ENCODE results near the gene TGFB1. TPM values are rescaled to one million over a fixed set of nuclear protein-coding genes. Genes with fewer than 3 reads are reported as not detected.
A peak's percentile ranks its signal among the peaks of the same experiment; 100 is the strongest.

Gene TGFB1
- total and polyA plus RNA-seq, 2 of the 13 experiments (the other 11 are each of a cell fraction or from before 2014, with no cell fraction given): 4.1 to 5.4 TPM

DNA sequence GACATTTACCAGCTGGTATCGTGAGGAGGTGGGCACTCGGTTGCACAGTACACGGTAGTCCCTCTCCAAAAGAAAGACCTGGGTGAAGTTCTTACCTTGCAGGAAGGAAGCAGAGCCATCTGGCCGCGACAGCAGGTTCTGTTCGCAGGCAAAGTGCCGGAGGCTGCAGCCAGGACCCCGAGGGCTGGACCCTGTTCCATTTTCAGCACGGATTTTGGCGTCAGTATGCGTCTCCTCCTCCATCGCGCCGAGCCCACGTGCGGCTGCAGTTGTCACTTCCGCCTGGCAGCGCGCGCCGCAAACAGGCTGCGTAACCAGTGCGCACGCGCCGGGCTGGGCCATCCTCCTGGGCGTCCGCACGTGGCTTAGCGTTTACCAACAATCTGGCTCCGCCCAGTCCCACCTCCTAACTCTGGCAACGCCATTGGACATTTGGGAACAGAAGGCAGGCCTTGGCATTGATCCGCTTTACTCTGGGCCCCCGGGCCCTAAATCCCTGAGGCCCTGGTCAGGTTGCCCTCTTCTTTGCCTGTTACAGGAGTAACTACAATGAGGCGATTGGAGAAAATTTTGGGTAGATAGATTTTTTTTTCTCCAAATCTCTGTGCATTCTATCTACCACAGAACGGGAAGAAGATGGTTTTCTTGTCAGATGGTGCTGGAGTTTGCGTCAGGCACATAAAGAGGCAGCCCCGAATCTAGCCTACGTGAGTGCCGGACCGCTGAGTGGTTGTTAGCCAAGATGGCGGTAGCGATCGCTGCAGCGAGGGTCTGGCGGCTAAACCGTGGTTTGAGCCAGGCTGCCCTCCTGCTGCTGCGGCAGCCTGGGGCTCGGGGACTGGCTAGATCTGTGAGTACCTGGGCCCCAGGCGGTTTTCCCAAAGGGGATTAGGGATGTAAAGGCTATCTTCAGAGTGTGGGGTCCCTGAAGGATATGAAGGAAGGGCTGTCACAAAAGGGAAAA lies 43.6 kb upstream of the TGFB1 start, which contains the start of the genes BCKDHA and EXOSC5 (continued):
- TF ChIP-seq, protein P1, sequence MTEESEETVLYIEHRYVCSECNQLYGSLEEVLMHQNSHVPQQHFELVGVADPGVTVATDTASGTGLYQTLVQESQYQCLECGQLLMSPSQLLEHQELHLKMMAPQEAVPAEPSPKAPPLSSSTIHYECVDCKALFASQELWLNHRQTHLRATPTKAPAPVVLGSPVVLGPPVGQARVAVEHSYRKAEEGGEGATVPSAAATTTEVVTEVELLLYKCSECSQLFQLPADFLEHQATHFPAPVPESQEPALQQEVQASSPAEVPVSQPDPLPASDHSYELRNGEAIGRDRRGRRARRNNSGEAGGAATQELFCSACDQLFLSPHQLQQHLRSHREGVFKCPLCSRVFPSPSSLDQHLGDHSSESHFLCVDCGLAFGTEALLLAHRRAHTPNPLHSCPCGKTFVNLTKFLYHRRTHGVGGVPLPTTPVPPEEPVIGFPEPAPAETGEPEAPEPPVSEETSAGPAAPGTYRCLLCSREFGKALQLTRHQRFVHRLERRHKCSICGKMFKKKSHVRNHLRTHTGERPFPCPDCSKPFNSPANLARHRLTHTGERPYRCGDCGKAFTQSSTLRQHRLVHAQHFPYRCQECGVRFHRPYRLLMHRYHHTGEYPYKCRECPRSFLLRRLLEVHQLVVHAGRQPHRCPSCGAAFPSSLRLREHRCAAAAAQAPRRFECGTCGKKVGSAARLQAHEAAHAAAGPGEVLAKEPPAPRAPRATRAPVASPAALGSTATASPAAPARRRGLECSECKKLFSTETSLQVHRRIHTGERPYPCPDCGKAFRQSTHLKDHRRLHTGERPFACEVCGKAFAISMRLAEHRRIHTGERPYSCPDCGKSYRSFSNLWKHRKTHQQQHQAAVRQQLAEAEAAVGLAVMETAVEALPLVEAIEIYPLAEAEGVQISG (CRISPR knock-in tag; IDR thresholded peaks at IDR 0.05): peak; percentile 84
- no peak for TF ChIP-seq NR3C1 (CRISPR knock-in tag; IDR thresholded peaks at IDR 0.05)
- TF ChIP-seq ZBTB1 (CRISPR knock-in tag; IDR thresholded peaks at IDR 0.05; ENCODE audit: borderline replicate concordance): 0 out of 2 replicates have a peak, but pooled peaks have one; percentile 78
- peak; percentile 63; the same call in 1 of the 2 replicates for TF ChIP-seq RFXAP (CRISPR knock-in tag; IDR thresholded peaks at IDR 0.05; ENCODE audit: borderline replicate concordance)
- TF ChIP-seq, protein P2, sequence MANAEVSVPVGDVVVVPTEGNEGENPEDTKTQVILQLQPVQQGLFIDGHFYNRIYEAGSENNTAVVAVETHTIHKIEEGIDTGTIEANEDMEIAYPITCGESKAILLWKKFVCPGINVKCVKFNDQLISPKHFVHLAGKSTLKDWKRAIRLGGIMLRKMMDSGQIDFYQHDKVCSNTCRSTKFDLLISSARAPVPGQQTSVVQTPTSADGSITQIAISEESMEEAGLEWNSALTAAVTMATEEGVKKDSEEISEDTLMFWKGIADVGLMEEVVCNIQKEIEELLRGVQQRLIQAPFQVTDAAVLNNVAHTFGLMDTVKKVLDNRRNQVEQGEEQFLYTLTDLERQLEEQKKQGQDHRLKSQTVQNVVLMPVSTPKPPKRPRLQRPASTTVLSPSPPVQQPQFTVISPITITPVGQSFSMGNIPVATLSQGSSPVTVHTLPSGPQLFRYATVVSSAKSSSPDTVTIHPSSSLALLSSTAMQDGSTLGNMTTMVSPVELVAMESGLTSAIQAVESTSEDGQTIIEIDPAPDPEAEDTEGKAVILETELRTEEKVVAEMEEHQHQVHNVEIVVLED (CRISPR knock-in tag; IDR thresholded peaks at IDR 0.05; ENCODE audit: borderline replicate concordance): peak; percentile 92
- TF ChIP-seq HIVEP1 (CRISPR knock-in tag; IDR thresholded peaks at IDR 0.05): no peak; the same call in 1 of the 2 replicates
- TF ChIP-seq, protein P3, sequence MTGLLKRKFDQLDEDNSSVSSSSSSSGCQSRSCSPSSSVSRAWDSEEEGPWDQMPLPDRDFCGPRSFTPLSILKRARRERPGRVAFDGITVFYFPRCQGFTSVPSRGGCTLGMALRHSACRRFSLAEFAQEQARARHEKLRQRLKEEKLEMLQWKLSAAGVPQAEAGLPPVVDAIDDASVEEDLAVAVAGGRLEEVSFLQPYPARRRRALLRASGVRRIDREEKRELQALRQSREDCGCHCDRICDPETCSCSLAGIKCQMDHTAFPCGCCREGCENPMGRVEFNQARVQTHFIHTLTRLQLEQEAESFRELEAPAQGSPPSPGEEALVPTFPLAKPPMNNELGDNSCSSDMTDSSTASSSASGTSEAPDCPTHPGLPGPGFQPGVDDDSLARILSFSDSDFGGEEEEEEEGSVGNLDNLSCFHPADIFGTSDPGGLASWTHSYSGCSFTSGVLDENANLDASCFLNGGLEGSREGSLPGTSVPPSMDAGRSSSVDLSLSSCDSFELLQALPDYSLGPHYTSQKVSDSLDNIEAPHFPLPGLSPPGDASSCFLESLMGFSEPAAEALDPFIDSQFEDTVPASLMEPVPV (CRISPR knock-in tag; IDR thresholded peaks at IDR 0.05): no peak
- TF ChIP-seq, protein P4, sequence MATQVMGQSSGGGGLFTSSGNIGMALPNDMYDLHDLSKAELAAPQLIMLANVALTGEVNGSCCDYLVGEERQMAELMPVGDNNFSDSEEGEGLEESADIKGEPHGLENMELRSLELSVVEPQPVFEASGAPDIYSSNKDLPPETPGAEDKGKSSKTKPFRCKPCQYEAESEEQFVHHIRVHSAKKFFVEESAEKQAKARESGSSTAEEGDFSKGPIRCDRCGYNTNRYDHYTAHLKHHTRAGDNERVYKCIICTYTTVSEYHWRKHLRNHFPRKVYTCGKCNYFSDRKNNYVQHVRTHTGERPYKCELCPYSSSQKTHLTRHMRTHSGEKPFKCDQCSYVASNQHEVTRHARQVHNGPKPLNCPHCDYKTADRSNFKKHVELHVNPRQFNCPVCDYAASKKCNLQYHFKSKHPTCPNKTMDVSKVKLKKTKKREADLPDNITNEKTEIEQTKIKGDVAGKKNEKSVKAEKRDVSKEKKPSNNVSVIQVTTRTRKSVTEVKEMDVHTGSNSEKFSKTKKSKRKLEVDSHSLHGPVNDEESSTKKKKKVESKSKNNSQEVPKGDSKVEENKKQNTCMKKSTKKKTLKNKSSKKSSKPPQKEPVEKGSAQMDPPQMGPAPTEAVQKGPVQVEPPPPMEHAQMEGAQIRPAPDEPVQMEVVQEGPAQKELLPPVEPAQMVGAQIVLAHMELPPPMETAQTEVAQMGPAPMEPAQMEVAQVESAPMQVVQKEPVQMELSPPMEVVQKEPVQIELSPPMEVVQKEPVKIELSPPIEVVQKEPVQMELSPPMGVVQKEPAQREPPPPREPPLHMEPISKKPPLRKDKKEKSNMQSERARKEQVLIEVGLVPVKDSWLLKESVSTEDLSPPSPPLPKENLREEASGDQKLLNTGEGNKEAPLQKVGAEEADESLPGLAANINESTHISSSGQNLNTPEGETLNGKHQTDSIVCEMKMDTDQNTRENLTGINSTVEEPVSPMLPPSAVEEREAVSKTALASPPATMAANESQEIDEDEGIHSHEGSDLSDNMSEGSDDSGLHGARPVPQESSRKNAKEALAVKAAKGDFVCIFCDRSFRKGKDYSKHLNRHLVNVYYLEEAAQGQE (IDR thresholded peaks at IDR 0.05; ENCODE audit: borderline replicate concordance in 1 of 2, low read depth in 1 of 2, low read length in 2 of 2): no peak; a peak in 1 of 4 replicates
- TF ChIP-seq, protein P5, sequence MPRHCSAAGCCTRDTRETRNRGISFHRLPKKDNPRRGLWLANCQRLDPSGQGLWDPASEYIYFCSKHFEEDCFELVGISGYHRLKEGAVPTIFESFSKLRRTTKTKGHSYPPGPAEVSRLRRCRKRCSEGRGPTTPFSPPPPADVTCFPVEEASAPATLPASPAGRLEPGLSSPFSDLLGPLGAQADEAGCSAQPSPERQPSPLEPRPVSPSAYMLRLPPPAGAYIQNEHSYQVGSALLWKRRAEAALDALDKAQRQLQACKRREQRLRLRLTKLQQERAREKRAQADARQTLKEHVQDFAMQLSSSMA (CRISPR knock-in tag; IDR thresholded peaks at IDR 0.05): no peak; the same call in 1 of the 2 replicates
- no peak for TF ChIP-seq JUNB (CRISPR knock-in tag; IDR thresholded peaks at IDR 0.05; ENCODE audit: borderline replicate concordance)
- TF ChIP-seq RFX1 (IDR thresholded peaks at IDR 0.05): no peak
- 0 out of 2 replicates have a peak, but pooled peaks have one; percentile 56 for TF ChIP-seq BRD4 (CRISPR knock-in tag; IDR thresholded peaks at IDR 0.05)
- TF ChIP-seq ZNF776 (CRISPR knock-in tag; IDR thresholded peaks at IDR 0.05): no peak
- TF ChIP-seq SETDB1 (CRISPR knock-in tag; IDR thresholded peaks at IDR 0.05; ENCODE audit: borderline replicate concordance): no peak
- no peak for TF ChIP-seq ZSCAN22 (CRISPR knock-in tag; IDR thresholded peaks at IDR 0.05)
- peak; percentile 65; the same call in 1 of the 2 replicates for TF ChIP-seq REPIN1 (CRISPR knock-in tag; IDR thresholded peaks at IDR 0.05; ENCODE audit: borderline replicate concordance, low read depth)
- 0 out of 2 replicates have a peak, but pooled peaks have one; percentile 47 for TF ChIP-seq ZNF225 (CRISPR knock-in tag; IDR thresholded peaks at IDR 0.05)

Data from HepG2 (cell line).